Measurements from ENCODE around the gene MAGEB17.

- no peak for TF ChIP-seq POLR2A (IDR thresholded peaks at IDR 0.05; ENCODE audit: borderline replicate concordance, extremely low read depth, insufficient read depth, insufficient read length)
- TF ChIP-seq CEBPB (IDR thresholded peaks at IDR 0.05; ENCODE audit: low read depth): no peak
- no peak for TF ChIP-seq CTCF (IDR thresholded peaks at IDR 0.05 in 2 of 3, conservative IDR thresholded peaks at IDR 0.05 in 1 of 3; ENCODE audit: borderline replicate concordance in 1 of 3, insufficient read depth in 1 of 3, low read depth in 2 of 3, low read length in 2 of 3)
- no peak for TF ChIP-seq EZH2phosphoT487 (IDR thresholded peaks at IDR 0.05; ENCODE audit: borderline replicate concordance)
- TF ChIP-seq POLR2AphosphoS5 (IDR thresholded peaks at IDR 0.05; ENCODE audit: low read depth, low read length): no peak
- TF ChIP-seq YY1 (IDR thresholded peaks at IDR 0.05; ENCODE audit: extremely low read depth, insufficient replicate concordance, low read depth, low read length): no peak
- no peak for TF ChIP-seq JUND (IDR thresholded peaks at IDR 0.05)
These were observed 31.2 kb upstream of the MAGEB17 start for GRCh38 chrX:16136080-16136479.

Measured in HCT116 (cell line).